H9 (cell line): ENCODE results near the gene UNC5B. TPM values are rescaled to one million over a fixed set of nuclear protein-coding genes. Genes with fewer than 3 reads are reported as not detected.

Experiments
- DNase-seq: peaks from one replicate; pipeline ENCODE4 v3.0.0-alpha.2; 2017
- H2AFZ ChIP-seq: one replicate; pipeline ENCODE4 v1.6.1; 2013; ENCODE audit warnings: mild to moderate bottlenecking, low read length, control low read depth, moderate library complexity
- H2AK5ac ChIP-seq: 2 replicates; pipeline ENCODE4 v1.6.1; 2013; ENCODE audit warnings: low read length, control low read depth, mixed read lengths; ENCODE audit not compliant: insufficient read length
- H2BK120ac ChIP-seq: one replicate; pipeline ENCODE4 v1.6.1; 2013; ENCODE audit warnings: low read depth, mild to moderate bottlenecking, low read length, control low read depth, inconsistent platforms; ENCODE audit not compliant: poor library complexity, severe bottlenecking
- H2BK12ac ChIP-seq: 2 replicates; pipeline ENCODE4 v1.6.1; 2013; ENCODE audit warnings: low read length, control low read depth, mixed read lengths, low read depth; ENCODE audit not compliant: insufficient read length
- H2BK15ac ChIP-seq: 2 replicates; pipeline ENCODE4 v1.6.1; 2013; ENCODE audit warnings: low read depth, low read length, control low read depth
- H2BK20ac ChIP-seq: one replicate; pipeline ENCODE4 v1.6.1; 2013; ENCODE audit warnings: low read depth, mild to moderate bottlenecking, low read length, control low read depth, inconsistent platforms; ENCODE audit not compliant: poor library complexity, severe bottlenecking
- H2BK5ac ChIP-seq: 2 replicates; pipeline ENCODE4 v1.6.1; 2013; ENCODE audit warnings: low read length, control low read depth, mixed read lengths; ENCODE audit not compliant: insufficient read length
- H3K14ac ChIP-seq: 2 replicates; pipeline ENCODE4 v1.6.1; 2013; ENCODE audit warnings: low read length, control low read depth; ENCODE audit not compliant: insufficient read depth
- H3K18ac ChIP-seq: 2 replicates; pipeline ENCODE4 v1.6.1; 2013; ENCODE audit warnings: low read depth, mild to moderate bottlenecking, mixed read lengths, low read length, control low read depth; ENCODE audit not compliant: insufficient read length
- H3K23ac ChIP-seq: 2 replicates; pipeline ENCODE4 v1.6.1; 2013; ENCODE audit warnings: low read length, control low read depth, mixed read lengths, low read depth; ENCODE audit not compliant: insufficient read length
- H3K23me2 ChIP-seq: 2 replicates; pipeline ENCODE4 v1.6.1; 2013; ENCODE audit warnings: low read depth, mild to moderate bottlenecking, mixed read lengths, low read length, control low read depth; ENCODE audit not compliant: insufficient read length, poor library complexity, severe bottlenecking
- H3K27ac ChIP-seq: 2 replicates; pipeline ENCODE4 v1.5.1; 2013; ENCODE audit warnings: low read length, control low read depth, mixed read lengths, low read depth; ENCODE audit not compliant: insufficient read length
- H3K27me3 ChIP-seq: 2 replicates; pipeline ENCODE4 v1.6.1; 2013; ENCODE audit warnings: low read length, control low read depth, inconsistent platforms; ENCODE audit not compliant: insufficient read depth
- H3K4ac ChIP-seq: 2 replicates; pipeline ENCODE4 v1.6.1; 2013; ENCODE audit warnings: low read depth, mild to moderate bottlenecking, control low read depth, inconsistent platforms, low read length, moderate library complexity
- H3K4me1 ChIP-seq: 2 replicates; pipeline ENCODE4 v1.6.1; 2013; ENCODE audit warnings: low read length, control low read depth, inconsistent platforms; ENCODE audit not compliant: insufficient read depth
- H3K4me2 ChIP-seq: 2 replicates; pipeline ENCODE4 v1.6.1; 2013; ENCODE audit warnings: low read length, control low read depth, mixed read lengths; ENCODE audit not compliant: insufficient read length, insufficient read depth
- H3K56ac ChIP-seq: 2 replicates; pipeline ENCODE4 v1.6.1; 2013; ENCODE audit warnings: low read depth, mild to moderate bottlenecking, mixed read lengths, low read length, control low read depth; ENCODE audit not compliant: insufficient read length
- H3K79me1 ChIP-seq: 2 replicates; pipeline ENCODE4 v1.6.1; 2013; ENCODE audit warnings: low read depth, mild to moderate bottlenecking, moderate library complexity, low read length, control low read depth, inconsistent platforms; ENCODE audit not compliant: insufficient read depth, poor library complexity, severe bottlenecking
- H3K79me2 ChIP-seq: 2 replicates; pipeline ENCODE4 v1.6.1; 2013; ENCODE audit warnings: low read length, control low read depth, inconsistent platforms; ENCODE audit not compliant: insufficient read depth
- H3K9ac ChIP-seq: 2 replicates; pipeline ENCODE4 v1.6.1; 2013; ENCODE audit warnings: low read length, control low read depth, mixed read lengths; ENCODE audit not compliant: insufficient read length; ENCODE audit errors: extremely low read depth
- H3K9me3 ChIP-seq: one replicate; pipeline ENCODE4 v1.6.1; 2013; ENCODE audit warnings: low read depth, low read length, inconsistent platforms; ENCODE audit not compliant: control insufficient read depth
- H3T11ph ChIP-seq: one replicate; pipeline ENCODE4 v1.6.1; 2013; ENCODE audit warnings: mild to moderate bottlenecking, low read length, control low read depth, inconsistent platforms
- H4K20me1 ChIP-seq: one replicate; pipeline ENCODE4 v1.6.1; 2013; ENCODE audit not compliant: control insufficient read depth, insufficient read length, insufficient read depth
- H4K5ac ChIP-seq: 2 replicates; pipeline ENCODE4 v1.6.1; 2013; ENCODE audit warnings: low read depth, mild to moderate bottlenecking, mixed read lengths, low read length, control low read depth; ENCODE audit not compliant: insufficient read length
- H4K8ac ChIP-seq: replicated peaks from 2 replicates; pipeline ENCODE4 v1.6.1; 2013; ENCODE audit warnings: low read length, control low read depth, mixed read lengths, low read depth; ENCODE audit not compliant: insufficient read length
- H4K91ac ChIP-seq: 2 replicates; pipeline ENCODE4 v1.6.1; 2013; ENCODE audit warnings: low read depth, mild to moderate bottlenecking, moderate library complexity, mixed read lengths, low read length, control low read depth; ENCODE audit not compliant: insufficient read length
- H3K27ac Mint-ChIP-seq, 3 experiments: 2 replicates in 2 of 3; 3 replicates in 1 of 3; pipeline ENCODE4 v1.8.0; 2020 to 2021; ENCODE audit warnings: mixed read lengths in 3 of 3, mild to moderate bottlenecking in 1 of 3, moderate library complexity in 1 of 3
- H3K27me3 Mint-ChIP-seq: 2 replicates; pipeline ENCODE4 v1.8.0; 2021; ENCODE audit warnings: low read depth, mild to moderate bottlenecking, moderate library complexity, mixed read lengths
- H3K36me3 Mint-ChIP-seq, 3 experiments: 2 replicates in 2 of 3; 3 replicates in 1 of 3; pipeline ENCODE4 v1.8.0; 2020 to 2021; ENCODE audit warnings: low read depth in 3 of 3, mixed read lengths in 3 of 3; ENCODE audit not compliant: insufficient read depth in 1 of 3
- H3K4me1 Mint-ChIP-seq, 2 experiments: 2 replicates each; pipeline ENCODE4 v1.8.0; 2020; ENCODE audit warnings: mixed read lengths in 2 of 2
- H3K4me3 Mint-ChIP-seq, 2 experiments: 2 replicates in 1 of 2; 3 replicates in 1 of 2; pipeline ENCODE4 v1.8.0; 2020 to 2021; ENCODE audit warnings: mild to moderate bottlenecking in 2 of 2, mixed read lengths in 2 of 2, moderate library complexity in 1 of 2
- H3K9me3 Mint-ChIP-seq, 2 experiments: 2 replicates in 1 of 2; 3 replicates in 1 of 2; pipeline ENCODE4 v1.8.0; 2020; ENCODE audit warnings: mild to moderate bottlenecking in 2 of 2, mixed read lengths in 2 of 2, moderate library complexity in 1 of 2
- WGBS: extraction: QIAGEN DNeasy Blood & Tissue Kit; methylation state at CpG from one replicate; pipeline ENCODE4 v1.1.7; 2013; ENCODE audit warnings: missing lambda C conversion rate, low lambda C conversion rate, mixed read lengths; ENCODE audit not compliant: insufficient read length; ENCODE audit errors: extremely low coverage; 5-methylcytosine and 5-hydroxymethylcytosine counted together
- total RNA-seq: library from RNA; stranded (reverse); gene quantifications from 2 replicates; pipeline ENCODE4 v1.2.1, GENCODE V29; 2021
- TF ChIP-seq, protein P1 (sequence below): fragments of 200-600 bp; sonication (generic); conservative IDR thresholded peaks from 3 replicates; pipeline ENCODE4 v1.8.0; 2021; ENCODE audit warnings: antibody characterized with exemption, mild to moderate bottlenecking

Gene UNC5B
- total RNA-seq, 1 experiment from 2014 or later, result 28.4 TPM

DNA sequence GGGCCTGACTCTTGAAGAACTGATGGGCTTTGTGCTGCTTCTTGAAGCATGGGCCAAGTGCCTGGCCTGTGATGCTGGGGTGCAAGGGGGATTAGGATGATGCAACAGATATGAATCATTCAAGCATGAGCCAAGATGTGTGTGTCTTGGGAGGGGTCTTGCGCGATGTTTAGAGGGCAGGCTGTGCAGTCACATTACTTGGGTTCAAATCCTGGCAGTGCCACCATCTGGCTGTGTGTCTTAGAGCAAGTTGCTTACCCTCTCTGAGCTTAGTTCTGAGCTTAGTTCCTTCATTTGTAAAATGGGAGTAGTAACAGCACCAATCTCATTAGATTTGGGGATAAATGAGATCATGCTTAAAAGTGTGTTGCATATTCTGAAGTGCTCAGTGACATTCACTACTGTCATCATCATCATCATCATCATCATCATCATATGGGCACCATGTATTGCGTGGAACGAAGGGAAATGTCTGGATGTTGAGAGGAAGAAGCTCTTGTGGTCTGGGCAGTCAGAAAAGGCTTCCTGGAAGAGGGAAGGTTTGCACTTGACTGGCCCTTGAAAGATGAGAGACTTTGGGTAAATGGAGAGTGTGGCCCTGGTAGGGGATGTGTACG lies 9.3 kb downstream of the UNC5B start:
- no peak overlapping the region for H3K27ac ChIP-seq
- H3K9me3 ChIP-seq, result no peaks in the 10 kb centered on the region
- H3K23me2 ChIP-seq, result peaks cover 3% of the 10 kb centered on the region
- H3K18ac ChIP-seq, result no peak overlapping the region
- no peak overlapping the region for H3K4ac ChIP-seq
- Mint-ChIP-seq H3K4me3 (no peak overlapping the region; a peak in 1 of 5 replicates), H3K36me3 (peaks cover 0 to 11% (median 3%) of the 10 kb centered on the region in 3 experiments; a peak in 4 of 7 replicates), H3K4me1 (peaks cover 40 to 60% of the 10 kb centered on the region in 2 experiments), H3K27ac (no peak overlapping the region; a peak in 1 of 7 replicates), H3K9me3 (no peaks in the 10 kb centered on the region), H3K27me3 (peaks cover 8% of the 10 kb centered on the region; the same call in 1 of the 2 replicates)
- no peak overlapping the region for H2BK12ac ChIP-seq
- H3K79me2 ChIP-seq, result no peaks in the 10 kb centered on the region; the same call in 1 of the 2 replicates
- H4K91ac ChIP-seq, result no peak overlapping the region
- H3K23ac ChIP-seq, result no peak overlapping the region
- DNase-seq, result no peak
- peaks cover 6% of the 10 kb centered on the region; the same call in 1 of the 2 replicates for H3K4me1 ChIP-seq
- no peak overlapping the region for H2BK5ac ChIP-seq
- H3K14ac ChIP-seq, result no peak overlapping the region; the same call in 1 of the 2 replicates
- H3K27me3 ChIP-seq, result no peaks in the 10 kb centered on the region
- no peak overlapping the region for H4K8ac ChIP-seq
- H4K5ac ChIP-seq, result no peak overlapping the region
- H2BK15ac ChIP-seq, result no peak overlapping the region
- H2BK120ac ChIP-seq, result no peak overlapping the region
- TF ChIP-seq, protein P1, sequence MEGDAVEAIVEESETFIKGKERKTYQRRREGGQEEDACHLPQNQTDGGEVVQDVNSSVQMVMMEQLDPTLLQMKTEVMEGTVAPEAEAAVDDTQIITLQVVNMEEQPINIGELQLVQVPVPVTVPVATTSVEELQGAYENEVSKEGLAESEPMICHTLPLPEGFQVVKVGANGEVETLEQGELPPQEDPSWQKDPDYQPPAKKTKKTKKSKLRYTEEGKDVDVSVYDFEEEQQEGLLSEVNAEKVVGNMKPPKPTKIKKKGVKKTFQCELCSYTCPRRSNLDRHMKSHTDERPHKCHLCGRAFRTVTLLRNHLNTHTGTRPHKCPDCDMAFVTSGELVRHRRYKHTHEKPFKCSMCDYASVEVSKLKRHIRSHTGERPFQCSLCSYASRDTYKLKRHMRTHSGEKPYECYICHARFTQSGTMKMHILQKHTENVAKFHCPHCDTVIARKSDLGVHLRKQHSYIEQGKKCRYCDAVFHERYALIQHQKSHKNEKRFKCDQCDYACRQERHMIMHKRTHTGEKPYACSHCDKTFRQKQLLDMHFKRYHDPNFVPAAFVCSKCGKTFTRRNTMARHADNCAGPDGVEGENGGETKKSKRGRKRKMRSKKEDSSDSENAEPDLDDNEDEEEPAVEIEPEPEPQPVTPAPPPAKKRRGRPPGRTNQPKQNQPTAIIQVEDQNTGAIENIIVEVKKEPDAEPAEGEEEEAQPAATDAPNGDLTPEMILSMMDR, result no peak
- no peak overlapping the region for H2BK20ac ChIP-seq
- H3K56ac ChIP-seq, result no peak overlapping the region
- H3K79me1 ChIP-seq, result no peaks in the 10 kb centered on the region
- no peak overlapping the region for H3K4me2 ChIP-seq
- peaks cover 3% of the 10 kb centered on the region for H4K20me1 ChIP-seq
- H3T11ph ChIP-seq, result no peak overlapping the region
- no peak overlapping the region for H3K9ac ChIP-seq
- no peak overlapping the region for H2AFZ ChIP-seq
- no CpG with 5 or more reads among the region's 5 CpGs for WGBS
- no peak overlapping the region for H2AK5ac ChIP-seq
